CD14-positive monocyte (primary cell): Measurements from ENCODE around the gene OR2M3. TPM values are rescaled to one million over a fixed set of nuclear protein-coding genes. Genes with fewer than 3 reads are reported as not detected.

ENCODE experiments used
- DNase-seq, 3 donors: peaks; one replicate each; pipeline ENCODE4 v3.0.0-alpha.2; 2011 to 2022
- H2AFZ ChIP-seq: 2 replicates; pipeline ENCODE4 v1.6.0; 2012; ENCODE audit warnings: mild to moderate bottlenecking, low read depth, low read length, inconsistent platforms; ENCODE audit not compliant: insufficient read depth, poor library complexity, severe bottlenecking
- H3K27ac ChIP-seq, 2 donors: 1 replicate in 1 of 2; 2 replicates in 1 of 2; pipeline ENCODE4 v1.5.1; 2012 to 2013; ENCODE audit warnings: low read length in 2 of 2, control low read depth in 1 of 2, inconsistent platforms in 1 of 2, low read depth in 1 of 2, mild to moderate bottlenecking in 1 of 2
- H3K27me3 ChIP-seq, 2 donors: one replicate each; pipeline versions ENCODE4 v1.6.0 to v1.6.1; 2011 to 2013; ENCODE audit warnings: low read length in 2 of 2; ENCODE audit not compliant: control insufficient read depth in 2 of 2, insufficient read depth in 2 of 2
- H3K36me3 ChIP-seq, 2 donors: replicated peaks in 1 of 2; 1 replicate in 1 of 2; 2 replicates in 1 of 2; pipeline versions ENCODE4 v1.5.1 to v1.6.1; 2012 to 2013; ENCODE audit warnings: low read length in 2 of 2, control low read depth in 1 of 2, inconsistent platforms in 1 of 2, mild to moderate bottlenecking in 1 of 2; ENCODE audit not compliant: insufficient read depth in 2 of 2, control insufficient read depth in 1 of 2
- H3K4me1 ChIP-seq, 2 donors: 1 replicate in 1 of 2; 2 replicates in 1 of 2; pipeline versions ENCODE4 v1.5.1 to v1.6.1; 2012 to 2013; ENCODE audit warnings: low read length in 2 of 2, control low read depth in 1 of 2, inconsistent platforms in 1 of 2, mild to moderate bottlenecking in 1 of 2, moderate library complexity in 1 of 2; ENCODE audit not compliant: insufficient read depth in 2 of 2, control insufficient read depth in 1 of 2
- H3K4me2 ChIP-seq: replicated peaks from 2 replicates; pipeline ENCODE3; 2012; ENCODE audit warnings: low read length, moderate library complexity, mild to moderate bottlenecking; ENCODE audit not compliant: poor library complexity, severe bottlenecking; ENCODE audit errors: extremely low read depth
- H3K4me3 ChIP-seq, 3 experiments: fragments of 200-600 bp in 1 of 3; sonication (generic) in 1 of 3; replicated peaks in 1 of 3; 1 replicate in 2 of 3; 2 replicates in 1 of 3; pipeline ENCODE4 v1.5.1; 2011 to 2013; ENCODE audit warnings: low read length in 3 of 3, mild to moderate bottlenecking in 3 of 3, control low read depth in 2 of 3, low read depth in 2 of 3, inconsistent platforms in 1 of 3, moderate library complexity in 1 of 3
- H3K79me2 ChIP-seq: 2 replicates; pipeline ENCODE4 v1.6.0; 2012; ENCODE audit warnings: mild to moderate bottlenecking, control low read depth, inconsistent platforms, low read length, moderate library complexity; ENCODE audit not compliant: insufficient read depth
- H3K9ac ChIP-seq: 2 replicates; pipeline ENCODE4 v1.6.0; 2017; ENCODE audit warnings: low read length, mild to moderate bottlenecking; ENCODE audit not compliant: insufficient read depth, poor library complexity, severe bottlenecking
- H3K9me3 ChIP-seq, 2 donors: replicated peaks in 1 of 2; 1 replicate in 1 of 2; 2 replicates in 1 of 2; pipeline versions ENCODE4 v1.5.1 to v1.6.1; 2012 to 2013; ENCODE audit warnings: low read length in 2 of 2, control low read depth in 1 of 2; ENCODE audit not compliant: control insufficient read depth in 1 of 2, insufficient read depth in 1 of 2
- H4K20me1 ChIP-seq: 2 replicates; pipeline ENCODE4 v1.6.0; 2012; ENCODE audit warnings: mild to moderate bottlenecking, low read length, control low read depth, moderate library complexity; ENCODE audit not compliant: insufficient read depth
- H3K27ac Mint-ChIP-seq, 7 donors: one replicate each; pipeline ENCODE4 v1.8.0; 2020; ENCODE audit warnings: mild to moderate bottlenecking in 7 of 7, mixed read lengths in 7 of 7, moderate library complexity in 6 of 7, inconsistent platforms in 2 of 7
- H3K27me3 Mint-ChIP-seq, 3 donors: one replicate each; pipeline ENCODE4 v1.8.0; 2021 to 2022; ENCODE audit warnings: low read depth in 3 of 3, mild to moderate bottlenecking in 3 of 3, mixed read lengths in 3 of 3, moderate library complexity in 3 of 3, inconsistent platforms in 1 of 3
- H3K36me3 Mint-ChIP-seq, 2 donors: one replicate each; pipeline ENCODE4 v1.8.0; 2020; ENCODE audit warnings: mixed read lengths in 2 of 2, inconsistent platforms in 1 of 2, mild to moderate bottlenecking in 1 of 2
- H3K4me1 Mint-ChIP-seq: one replicate; pipeline ENCODE4 v1.8.0; 2020; ENCODE audit warnings: mild to moderate bottlenecking, mixed read lengths
- H3K4me3 Mint-ChIP-seq, 2 donors: one replicate each; pipeline ENCODE4 v1.8.0; 2020; ENCODE audit warnings: mild to moderate bottlenecking in 2 of 2, mixed read lengths in 2 of 2, moderate library complexity in 1 of 2
- H3K9me3 Mint-ChIP-seq, 7 donors: one replicate each; pipeline ENCODE4 v1.8.0; 2020 to 2022; ENCODE audit warnings: mixed read lengths in 7 of 7, mild to moderate bottlenecking in 6 of 7, moderate library complexity in 6 of 7, inconsistent platforms in 2 of 7
- CTCF ChIP-seq: fragments of 200-600 bp; IDR thresholded peaks from one replicate; pipeline ENCODE4 v1.8.0; 2022; ENCODE audit warnings: antibody characterized with exemption, mild to moderate bottlenecking
- WGBS: methylation state at CpG from one replicate; pipeline ENCODE4 v1.1.5; 2013; ENCODE audit warnings: missing lambda C conversion rate; ENCODE audit not compliant: insufficient coverage; 5-methylcytosine and 5-hydroxymethylcytosine counted together
- intact Hi-C, 2 donors: fragments of 100-400 bp; cut with micrococcal nuclease; formaldehyde crosslinking; loops; one replicate each; pipeline versions ENCODE4 v1.15.0 to v1.15.1; 2023
- polyA plus RNA-seq, 3 donors: library from polyadenylated mRNA; depleted of rRNA in 1 of 3; unstranded in 2 of 3; stranded (reverse) in 1 of 3; fragments of 300-500 nt in 2 of 3; fragments of >200 nt in 1 of 3; fragmentation: Illumina TruSeq in 2 of 3; gene quantifications; 1 replicate in 2 of 3; 2 replicates in 1 of 3; pipeline ENCODE4 v1.2.3, GENCODE V29; 2012 to 2021

Gene OR2M3
- polyA plus RNA-seq, 3 donors = not detected

DNA sequence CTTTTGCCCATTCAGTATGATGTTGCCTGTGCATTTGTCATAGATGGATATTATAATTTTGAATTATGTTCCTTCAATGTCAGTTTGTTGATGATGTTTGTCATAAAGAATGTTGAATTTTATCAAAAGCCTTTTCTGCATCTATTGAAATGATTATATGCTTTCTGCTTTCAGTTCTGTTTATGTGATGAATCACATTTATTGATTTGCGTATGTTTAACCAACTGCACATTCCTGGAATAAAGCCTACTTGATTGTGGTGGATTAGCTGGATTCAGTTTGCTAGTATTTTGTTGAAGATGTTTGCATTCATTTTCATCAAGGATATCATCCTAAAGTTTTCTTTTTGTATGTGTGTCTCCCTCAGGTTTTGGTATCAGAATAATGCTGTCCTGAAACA, 28.5 kb downstream of the OR2M3 start:
- H3K27me3 ChIP-seq = no peaks in the 10 kb centered on the region
- DNase-seq = no peak
- no peak overlapping the region for H2AFZ ChIP-seq
- no peaks in the 10 kb centered on the region for H3K4me1 ChIP-seq
- TF ChIP-seq CTCF = no peak
- H3K4me3 ChIP-seq = no peak overlapping the region
- H3K36me3 ChIP-seq = no peaks in the 10 kb centered on the region
- no peaks in the 10 kb centered on the region for H4K20me1 ChIP-seq
- Mint-ChIP-seq H3K4me3 (no peak overlapping the region), H3K27me3 (peaks cover 0 to 3% (median 0%) of the 10 kb centered on the region in 3 donors), H3K9me3 (peaks cover 2 to 18% (median 10%) of the 10 kb centered on the region in 7 donors), H3K27ac (no peak overlapping the region), H3K36me3 (no peaks in the 10 kb centered on the region), H3K4me1 (no peaks in the 10 kb centered on the region)
- no CpG with 5 or more reads among the region's 1 CpG for WGBS
- H3K79me2 ChIP-seq = no peaks in the 10 kb centered on the region
- no peak overlapping the region for H3K9ac ChIP-seq
- intact Hi-C loops = no loop called here
- H3K27ac ChIP-seq = no peak overlapping the region
- no peak overlapping the region for H3K4me2 ChIP-seq
- H3K9me3 ChIP-seq = peaks cover 6 to 13% of the 10 kb centered on the region in 2 donors

- Mint-ChIP-seq H3K36me3 (no peaks in the 10 kb centered on the region), H3K4me3 (no peak overlapping the region)
- H3K36me3 ChIP-seq = no peaks in the 10 kb centered on the region
Observed at GRCh38 chr1:248229360-248229908, 32.4 kb downstream of the OR2M3 start.

More at GRCh38 chr1:248229360-248229908, 32.4 kb downstream of the OR2M3 start:
- Histone ChIP-seq H3K4me1 (no peaks in the 10 kb centered on the region), H3K4me2 (no peak overlapping the region), H3K27ac (no peak overlapping the region), H3K9ac (no peak overlapping the region), H4K20me1 (no peaks in the 10 kb centered on the region), H3K9me3 (peaks cover 6 to 13% of the 10 kb centered on the region in 2 donors), H3K79me2 (no peaks in the 10 kb centered on the region), H2AFZ (no peak overlapping the region), H3K4me3 (no peak overlapping the region), H3K27me3 (no peaks in the 10 kb centered on the region)
- no peak for TF ChIP-seq CTCF
- intact Hi-C loops = no loop called here
- Mint-ChIP-seq H3K27me3 (peaks cover 0 to 3% (median 0%) of the 10 kb centered on the region in 3 donors), H3K4me1 (no peaks in the 10 kb centered on the region), H3K27ac (peak overlapping the region in 1 of 7 donors; percentile 77), H3K9me3 (peaks cover 2 to 15% (median 10%) of the 10 kb centered on the region in 7 donors)
- WGBS = 87% methylated on average over 6 of the region's 6 CpGs
- no peak for DNase-seq
